ENCODE data around the gene SEPSECS. TPM values are rescaled to one million over a fixed set of nuclear protein-coding genes. Genes with fewer than 3 reads are reported as not detected.

The SEPSECS gene
- total and polyA plus RNA-seq, 9 of the 15 experiments (the other 6 are each of a cell fraction or from before 2014, with no cell fraction given), result 3.9 to 17.2 (median 7.9) TPM

GRCh38 chr4:25158817-25159216 lies 1.4 kb downstream of the SEPSECS start (continued):
- TF ChIP-seq ZBTB40 (IDR thresholded peaks at IDR 0.05) (no peak), ZBTB40 (CRISPR knock-in tag; IDR thresholded peaks at IDR 0.05) (no peak), CTBP1 (IDR thresholded peaks at IDR 0.05; ENCODE audit: borderline replicate concordance) (no peak), E2F5 (CRISPR knock-in tag; IDR thresholded peaks at IDR 0.05) (no peak), GTF2A2 (tag; IDR thresholded peaks at IDR 0.05) (no peak), ZNF740 (CRISPR knock-in tag; IDR thresholded peaks at IDR 0.05) (no peak), ZNF740 (tag; IDR thresholded peaks at IDR 0.05) (no peak), ZNF586 (CRISPR knock-in tag; conservative IDR thresholded peaks at IDR 0.05) (no peak), KDM5B (IDR thresholded peaks at IDR 0.05; ENCODE audit: insufficient replicate concordance, low read depth, low read length) (no peak)
